ENCODE data around the gene RPS6KB2. TPM values are rescaled to one million over a fixed set of nuclear protein-coding genes. Genes with fewer than 3 reads are reported as not detected.

RPS6KB2 gene
- total and polyA plus RNA-seq, 2 of the 4 experiments (the other 2 are of a cell fraction): 50.7 to 58.4 TPM

GRCh38 chr11:67445515-67445914 lies 17.2 kb downstream of the RPS6KB2 start:
- H3K79me1 ChIP-seq (ENCODE audit: low read depth in 1 of 2, low read length in 2 of 2): peaks cover 8 to 22% of the 10 kb centered on the region in 2 experiments
- H2BK5ac ChIP-seq (ENCODE audit: low read depth, low read length, poor library complexity, severe bottlenecking): no peak overlapping the region
- dilution Hi-C loops (cut with HindIII; ENCODE audit: low sequenced_read_pairs, unreplicated experiment) (no loop called here), in situ Hi-C loops (cut with MboI; ENCODE audit: low sequenced_read_pairs) (no loop called here), intact Hi-C loops (cut with micrococcal nuclease) (no loop called here)
- no peak overlapping the region for H2AK5ac ChIP-seq (ENCODE audit: low read depth, low read length)
- H2AFZ ChIP-seq (replicated peaks; ENCODE audit: low read length, poor library complexity): no peak overlapping the region
- peaks cover 13% of the 10 kb centered on the region; the same call in 1 of the 2 replicates for H3K36me3 ChIP-seq (ENCODE audit: control insufficient read depth, insufficient read depth, low read length)
- no peak overlapping the region for H3K9ac ChIP-seq (ENCODE audit: low read depth, low read length)
- peaks cover 4% of the 10 kb centered on the region; the same call in 1 of the 2 replicates for H3K27me3 ChIP-seq (ENCODE audit: control insufficient read depth, insufficient read depth, low read length)
- H2BK15ac ChIP-seq (ENCODE audit: low read depth, low read length): no peak overlapping the region
- H3K56ac ChIP-seq (ENCODE audit: extremely low read depth, insufficient read depth, low read length): no peak overlapping the region
- no peak overlapping the region for H2BK120ac ChIP-seq (ENCODE audit: low read depth, low read length)
- peaks cover 8% of the 10 kb centered on the region; the same call in 1 of the 2 replicates for H4K20me1 ChIP-seq (ENCODE audit: insufficient read depth, low read length)
- H3K4ac ChIP-seq (ENCODE audit: low read depth, low read length): no peak overlapping the region
- H2BK20ac ChIP-seq (ENCODE audit: low read depth, low read length): no peak overlapping the region
- WGBS, 2 experiments (ENCODE audit: extremely low coverage in 2 of 2, insufficient read length in 1 of 2): no CpG with 5 or more reads among the region's 5 CpGs
- H3K14ac ChIP-seq (replicated peaks; ENCODE audit: low read depth, low read length): no peak overlapping the region
- no peak for ATAC-seq (ENCODE audit: low read depth)
- no peak overlapping the region for H3K27ac ChIP-seq (ENCODE audit: insufficient read depth, low read length)
- H4K8ac ChIP-seq (ENCODE audit: low read depth in 2 of 2, low read length in 2 of 2): no peak overlapping the region
- no peak overlapping the region for H3K23ac ChIP-seq (ENCODE audit: low read depth, low read length)
- no peak for TF ChIP-seq MAZ (IDR thresholded peaks at IDR 0.05; ENCODE audit: borderline replicate concordance, low read depth, low read length)
- TF ChIP-seq, protein P1, sequence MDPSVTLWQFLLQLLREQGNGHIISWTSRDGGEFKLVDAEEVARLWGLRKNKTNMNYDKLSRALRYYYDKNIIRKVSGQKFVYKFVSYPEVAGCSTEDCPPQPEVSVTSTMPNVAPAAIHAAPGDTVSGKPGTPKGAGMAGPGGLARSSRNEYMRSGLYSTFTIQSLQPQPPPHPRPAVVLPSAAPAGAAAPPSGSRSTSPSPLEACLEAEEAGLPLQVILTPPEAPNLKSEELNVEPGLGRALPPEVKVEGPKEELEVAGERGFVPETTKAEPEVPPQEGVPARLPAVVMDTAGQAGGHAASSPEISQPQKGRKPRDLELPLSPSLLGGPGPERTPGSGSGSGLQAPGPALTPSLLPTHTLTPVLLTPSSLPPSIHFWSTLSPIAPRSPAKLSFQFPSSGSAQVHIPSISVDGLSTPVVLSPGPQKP (IDR thresholded peaks at IDR 0.05; ENCODE audit: borderline replicate concordance, low read depth, low read length): no peak
- TF ChIP-seq FOS (IDR thresholded peaks at IDR 0.05; ENCODE audit: low read depth, low read length): no peak
- TF ChIP-seq, protein P2, sequence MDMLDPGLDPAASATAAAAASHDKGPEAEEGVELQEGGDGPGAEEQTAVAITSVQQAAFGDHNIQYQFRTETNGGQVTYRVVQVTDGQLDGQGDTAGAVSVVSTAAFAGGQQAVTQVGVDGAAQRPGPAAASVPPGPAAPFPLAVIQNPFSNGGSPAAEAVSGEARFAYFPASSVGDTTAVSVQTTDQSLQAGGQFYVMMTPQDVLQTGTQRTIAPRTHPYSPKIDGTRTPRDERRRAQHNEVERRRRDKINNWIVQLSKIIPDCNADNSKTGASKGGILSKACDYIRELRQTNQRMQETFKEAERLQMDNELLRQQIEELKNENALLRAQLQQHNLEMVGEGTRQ (IDR thresholded peaks at IDR 0.05; ENCODE audit: low read depth, low read length): no peak
- no peak for TF ChIP-seq POLR2A (IDR thresholded peaks at IDR 0.05; ENCODE audit: low read depth, low read length)
- no peak for TF ChIP-seq MAFK (IDR thresholded peaks at IDR 0.05; ENCODE audit: low read depth, low read length)
- POLR2A ChIA-PET (ENCODE audit: unreplicated experiment): no interaction called here
- no peak overlapping the region for H3K4me2 ChIP-seq (ENCODE audit: low read depth, low read length)
- CTCF ChIA-PET: no interaction called here
- no TSS peak for BruUV-seq (replicated peaks)
- no peak overlapping the region for H4K91ac ChIP-seq (ENCODE audit: insufficient read depth, low read depth, low read length)
- H2AK9ac ChIP-seq (replicated peaks; ENCODE audit: low read depth, low read length, poor library complexity): no peak overlapping the region
- no peak overlapping the region for H3K18ac ChIP-seq (ENCODE audit: low read depth, low read length)
- peaks cover 3% of the 10 kb centered on the region; the same call in 1 of the 2 replicates for H3K4me1 ChIP-seq (ENCODE audit: control insufficient read depth, insufficient read depth, low read length)
- no peaks in the 10 kb centered on the region for H3K9me3 ChIP-seq (ENCODE audit: control insufficient read depth, insufficient read depth, low read length)
- peaks cover 8% of the 10 kb centered on the region; the same call in 1 of the 2 replicates for H3K9me1 ChIP-seq (ENCODE audit: insufficient read depth, low read length)
- no peak for DNase-seq
- no peak overlapping the region for H3K4me3 ChIP-seq (ENCODE audit: insufficient read depth, low read depth, low read length)
- H4K5ac ChIP-seq (ENCODE audit: low read depth, low read length): no peak overlapping the region
